SK-N-DZ (cell line): ENCODE measurements around the gene DGKG.

Source experiments
- DNase-seq: peaks from one replicate; pipeline ENCODE4 v3.0.0-alpha.2; 2015; ENCODE audit warnings: low spot score

Gene DGKG

GRCh38 chr3:186244016-186244415, 118.0 kb downstream of the DGKG start:
- no peak for DNase-seq

- no peak for DNase-seq
These were observed 119.9 kb downstream of the DGKG start for GRCh38 chr3:186241910-186242821.

GRCh38 chr3:186239321-186239720, 122.7 kb downstream of the DGKG start:
- DNase-seq, result no peak

DNA sequence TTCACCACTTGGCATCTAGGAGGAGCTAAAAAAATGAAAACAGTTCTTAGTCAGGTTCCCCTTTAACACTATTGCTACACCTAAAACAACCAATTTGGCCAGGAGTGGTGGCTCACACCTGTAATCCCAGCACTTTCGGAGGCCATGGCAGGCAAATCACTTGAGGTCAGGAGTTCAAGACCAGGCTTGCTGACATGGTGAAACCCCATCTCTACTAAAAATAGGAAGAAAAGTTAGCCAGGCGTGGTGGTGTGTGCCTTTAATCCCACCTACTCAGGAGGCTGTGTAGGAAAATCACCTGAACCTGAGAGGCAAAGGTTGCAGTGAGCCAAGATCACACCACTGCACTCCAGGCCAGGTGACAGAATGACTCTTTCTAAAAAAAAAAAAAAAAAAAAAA, 124.1 kb downstream of the DGKG start:
- no peak for DNase-seq

DNA sequence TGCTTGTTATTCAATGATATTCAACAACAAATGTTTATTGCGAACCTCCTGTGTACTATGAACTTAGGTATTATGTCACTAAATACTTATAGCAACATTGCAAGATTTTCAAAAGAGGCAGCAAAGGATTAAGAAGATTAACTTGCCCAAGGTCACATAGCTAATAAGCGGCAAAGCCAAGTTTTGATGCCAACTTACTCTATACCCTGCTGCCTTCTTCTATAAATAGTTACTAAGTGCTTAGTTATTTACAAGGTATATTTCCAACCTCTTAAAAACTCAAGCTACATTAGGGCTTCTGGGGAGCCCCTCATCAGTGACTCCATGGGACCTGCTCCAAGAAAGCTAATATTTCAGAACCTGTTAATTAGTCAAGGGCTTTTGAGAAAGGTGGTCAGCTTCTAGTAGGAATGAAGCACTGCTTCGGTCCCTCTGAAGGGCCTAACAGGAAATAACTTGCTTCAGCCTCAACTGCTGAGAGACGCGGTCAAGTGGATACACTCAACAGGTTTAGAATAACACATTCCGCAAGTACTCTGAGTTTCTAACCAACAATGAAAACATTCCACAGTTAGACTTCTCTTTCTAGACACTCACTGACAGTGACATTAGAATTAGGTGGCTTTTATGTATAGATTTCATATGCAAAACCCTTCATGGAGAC, 125.5 kb downstream of the DGKG start:
- no peak for DNase-seq

DNA sequence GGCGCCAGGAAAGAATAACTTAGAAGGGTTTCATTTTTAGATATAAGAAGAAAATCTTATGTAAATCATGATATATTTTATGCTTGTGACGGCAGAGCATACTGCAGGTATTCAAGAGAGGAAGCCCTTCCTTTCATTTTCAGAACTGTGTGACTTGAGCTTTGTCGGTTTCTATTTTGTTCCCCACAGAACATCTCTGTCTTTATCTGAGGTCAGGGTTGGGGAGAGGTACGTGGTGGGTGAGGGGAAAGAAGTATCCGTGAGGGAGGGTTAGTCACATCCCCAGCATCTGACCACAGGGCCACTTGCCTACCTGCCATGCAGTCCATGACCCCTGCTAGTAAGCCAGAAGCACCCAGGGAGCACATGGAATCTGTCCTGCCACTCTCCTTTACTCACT, 126.5 kb downstream of the DGKG start:
- DNase-seq, result no peak

GRCh38 chr3:186234152-186234551, 127.9 kb downstream of the DGKG start:
- no peak for DNase-seq

- no peak for DNase-seq
These were observed 135.6 kb downstream of the DGKG start for GRCh38 chr3:186226482-186226881.

DNA sequence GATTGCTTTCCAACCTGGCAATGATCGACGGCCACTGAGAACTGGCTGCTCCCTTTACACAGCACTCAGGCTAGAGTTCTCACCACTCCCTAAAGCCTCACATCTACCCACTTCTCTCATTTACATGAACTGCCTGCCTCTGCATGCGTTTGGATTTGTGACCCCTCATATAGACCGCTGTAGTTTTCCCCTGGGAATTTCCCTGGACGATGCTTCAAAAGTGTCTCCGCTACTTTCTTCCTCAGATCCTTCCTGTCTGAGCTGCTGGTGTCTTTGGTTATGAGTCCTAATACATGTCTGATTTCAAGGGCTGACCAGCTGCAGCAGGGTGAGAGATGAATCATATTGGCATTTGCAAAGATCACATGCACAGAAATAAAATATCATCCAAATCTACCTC, 136.4 kb downstream of the DGKG start:
- DNase-seq, result no peak

DNA sequence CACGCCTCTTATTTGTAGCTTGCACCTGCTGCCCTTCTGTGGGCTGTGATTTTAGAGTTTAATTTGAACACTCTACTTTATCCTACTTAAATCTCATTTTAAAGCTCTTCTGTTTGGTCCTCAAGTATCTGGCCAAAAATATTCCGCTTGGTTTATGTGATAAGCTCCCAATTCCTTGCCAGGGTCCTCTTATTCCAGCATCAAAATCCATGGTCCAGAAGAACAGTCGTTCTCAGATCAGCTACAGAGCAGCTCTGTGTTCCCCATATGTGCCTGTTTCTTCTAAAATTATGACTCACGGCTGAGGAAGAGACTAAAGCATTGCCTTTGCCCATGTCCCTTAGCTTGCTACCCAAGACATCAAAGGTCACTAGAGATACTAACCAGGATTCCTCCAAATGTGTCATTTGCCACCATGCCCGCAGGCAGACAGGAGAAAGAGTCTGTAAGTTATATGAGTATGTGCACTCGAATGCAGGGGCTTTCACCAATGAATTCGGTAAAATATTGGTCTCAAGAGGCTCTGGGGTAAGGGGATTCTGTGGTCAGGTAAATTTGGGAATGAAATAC, 137.9 kb downstream of the DGKG start:
- DNase-seq, result no peak

DNA sequence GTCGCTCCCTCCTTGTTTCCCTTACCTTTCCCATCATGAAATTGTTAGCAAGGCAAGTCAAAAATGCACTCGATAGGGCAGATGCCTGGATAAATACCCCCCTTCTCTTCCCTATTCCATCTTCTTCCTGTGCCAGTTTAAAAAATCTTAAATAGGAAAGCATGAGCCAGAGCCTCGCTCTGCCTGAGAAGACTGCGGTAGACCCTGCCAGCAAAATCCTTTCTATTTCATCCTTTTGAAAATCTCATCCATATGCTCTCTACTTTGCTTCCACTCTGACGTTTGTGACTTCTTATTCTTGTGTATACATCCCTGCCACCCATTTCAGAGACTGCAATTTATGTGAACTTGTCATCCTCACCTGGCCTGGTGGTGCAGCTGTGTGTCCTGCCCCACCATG, 138.6 kb downstream of the DGKG start:
- DNase-seq, result no peak

- no peak for DNase-seq
These were observed 140.2 kb downstream of the DGKG start for GRCh38 chr3:186221760-186222378.

DNA sequence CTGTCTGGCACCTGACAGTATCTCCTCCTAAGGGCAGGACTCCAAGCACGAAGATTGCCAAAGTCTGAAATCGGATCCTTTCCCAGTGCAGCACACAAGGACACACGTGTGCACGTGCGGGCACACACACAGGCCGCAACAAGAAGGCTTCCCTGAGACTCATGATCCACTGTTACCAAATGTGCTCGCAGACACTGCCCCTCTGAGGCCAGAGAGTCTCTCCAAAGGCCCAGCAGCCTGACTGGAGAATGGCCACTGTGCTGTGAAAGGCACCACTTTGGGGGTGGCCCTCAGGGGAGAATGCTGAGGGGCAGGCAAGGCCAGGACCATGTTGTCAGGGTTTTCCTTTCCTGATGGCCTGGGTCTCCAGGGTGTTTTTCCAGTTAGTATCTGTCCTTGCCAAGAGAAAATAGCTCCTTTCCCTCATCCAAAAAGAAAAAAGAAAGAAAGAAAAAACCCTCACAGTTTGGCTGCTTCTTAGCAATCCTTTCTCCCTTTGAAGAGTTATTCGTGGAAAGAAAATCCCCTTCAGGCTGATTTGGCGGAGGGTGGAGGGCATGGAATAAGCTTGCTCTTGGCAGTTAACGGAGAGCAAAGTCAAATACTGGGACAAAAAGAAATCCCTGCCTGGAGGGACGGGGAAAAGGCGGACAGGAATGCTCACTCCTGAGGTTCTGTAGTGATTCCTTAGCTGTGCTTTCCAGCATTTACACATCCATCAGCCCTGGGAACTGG, 141.0 kb downstream of the DGKG start:
- no peak for DNase-seq

DNA sequence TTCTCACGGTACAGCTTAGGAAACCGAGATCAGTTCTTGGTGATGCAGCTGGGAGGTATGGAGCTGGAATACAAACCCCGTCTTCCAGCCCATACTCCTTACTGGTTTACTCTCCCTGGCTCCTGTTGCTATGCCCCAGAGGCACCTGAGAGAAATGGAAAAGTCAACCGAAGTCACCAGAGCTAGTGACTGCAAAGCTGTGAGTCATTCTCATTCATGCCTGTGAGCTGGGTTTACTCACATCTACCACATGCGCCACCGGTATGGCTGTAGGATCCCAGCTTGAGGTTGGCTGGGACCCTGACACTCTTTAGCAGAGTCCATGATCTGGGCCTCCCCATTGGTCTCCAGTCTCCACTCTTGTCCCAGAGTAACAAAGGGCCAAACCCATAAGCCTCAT, 141.7 kb downstream of the DGKG start:
- DNase-seq, result no peak

GRCh38 chr3:186219211-186219638, 142.8 kb downstream of the DGKG start:
- DNase-seq, result no peak

GRCh38 chr3:186218421-186218820, 143.6 kb downstream of the DGKG start:
- DNase-seq, result no peak

DNA sequence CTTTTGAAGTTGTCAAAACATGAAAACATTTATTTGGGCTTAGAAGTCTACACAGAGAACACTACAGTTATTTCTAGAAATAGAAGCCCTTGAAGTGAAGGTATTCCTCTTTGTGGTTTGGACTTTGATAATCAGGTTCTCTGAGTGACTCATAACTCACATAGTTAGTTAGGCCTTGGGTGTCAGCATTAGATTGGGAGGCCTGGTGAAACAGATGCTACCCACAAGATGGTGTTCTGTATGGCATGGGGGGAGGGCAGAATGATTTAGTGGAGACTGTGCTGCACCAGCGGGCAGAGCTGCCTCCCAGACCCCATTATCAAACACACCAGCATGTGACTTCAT, 144.2 kb downstream of the DGKG start:
- no peak for DNase-seq

DNA sequence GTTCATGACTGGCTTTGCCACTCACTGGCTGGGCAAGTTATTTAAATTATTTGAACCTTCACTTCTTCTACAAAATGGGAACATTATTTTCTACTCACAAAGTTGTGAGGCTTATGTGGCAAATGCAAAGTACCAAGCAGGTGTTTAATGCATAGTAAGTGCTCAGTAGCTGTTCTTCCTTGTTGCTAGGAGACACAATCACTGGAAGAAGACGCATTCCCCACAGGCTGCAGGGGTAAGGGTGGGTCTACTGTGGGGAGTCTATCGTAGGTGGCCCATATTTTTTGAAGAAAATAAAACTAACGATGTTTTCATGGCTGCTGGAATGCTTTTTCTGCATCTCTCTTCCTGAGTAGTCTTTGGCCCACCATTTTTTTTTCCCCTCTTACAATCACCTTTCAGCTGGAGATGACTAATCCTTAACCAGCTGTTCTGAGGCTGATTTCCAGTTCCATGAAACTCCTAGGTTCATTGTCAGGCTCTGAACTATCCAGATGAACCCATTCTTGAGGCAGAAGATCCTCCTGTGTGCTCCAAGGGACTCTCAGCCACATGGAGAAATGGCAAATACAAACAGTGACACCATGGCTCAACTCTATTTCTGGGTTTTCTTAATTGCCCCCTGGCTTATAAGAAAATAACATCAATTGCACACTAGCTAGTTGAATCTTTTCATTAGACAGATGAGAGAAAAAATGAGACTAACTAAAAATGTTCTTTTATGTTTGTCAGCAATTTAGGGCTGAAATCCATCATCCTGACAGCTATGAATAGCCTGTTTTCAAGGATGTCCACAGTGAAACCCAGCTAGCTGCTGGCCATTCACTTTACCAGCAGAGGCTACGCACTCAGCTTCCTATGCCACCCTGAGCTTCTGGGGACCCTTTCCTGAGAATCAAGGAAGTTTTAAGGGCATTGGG, 144.9 kb downstream of the DGKG start:
- DNase-seq, result no peak

GRCh38 chr3:186214670-186215069, 147.4 kb downstream of the DGKG start:
- DNase-seq, result no peak

GRCh38 chr3:186213946-186214345, 148.1 kb downstream of the DGKG start:
- DNase-seq, result no peak

- DNase-seq, result no peak
These were observed 149.4 kb downstream of the DGKG start for GRCh38 chr3:186212611-186213010.
